Measurements from ENCODE around the gene TRIM72. TPM values are rescaled to one million over a fixed set of nuclear protein-coding genes. Genes with fewer than 3 reads are reported as not detected.
"Not testable (repeated sequence)": the region's sequence is repeated elsewhere in the genome, so short reads cannot be mapped to it uniquely, and the experiment has no call there.

Gene TRIM72
- total RNA-seq, 1 donor from 2014 or later = 2.4 TPM

GRCh38 chr16:31188450-31189411 is 25.2 kb upstream of the TRIM72 start:
- intact Hi-C loops (cut with DNase I) = loop anchor here (10.0 kb wide), 2 partner anchors 74 to 196 kb away; partner anchors contain the start of gene KAT8

GRCh38 chr16:31189412-31189778 is 24.5 kb upstream of the TRIM72 start:
- intact Hi-C loops (cut with DNase I) = loop anchor here (10.0 kb wide), 2 partner anchors 75 to 195 kb away; partner anchors contain the start of gene KAT8
- DNase-seq (ENCODE audit: low spot score) = no peak

More at GRCh38 chr16:31188450-31189411, 25.2 kb upstream of the TRIM72 start:
- no peak for DNase-seq (ENCODE audit: low spot score)

GRCh38 chr16:31190061-31190460 is 23.9 kb upstream of the TRIM72 start:
- intact Hi-C loops (cut with DNase I) = no loop called here
- no peak for DNase-seq (ENCODE audit: low spot score)

- intact Hi-C loops (cut with DNase I) = no loop called here
- no peak for DNase-seq (ENCODE audit: low spot score)
Observed at GRCh38 chr16:31190818-31191444, 23.0 kb upstream of the TRIM72 start.

- DNase-seq (ENCODE audit: low spot score) = peak; percentile 15
- intact Hi-C loops (cut with DNase I) = no loop called here
Observed at GRCh38 chr16:31191697-31192428, 22.1 kb upstream of the TRIM72 start.

GRCh38 chr16:31192856-31193642 is 20.9 kb upstream of the TRIM72 start:
- peak; percentile 51 for DNase-seq (ENCODE audit: low spot score)
- intact Hi-C loops (cut with DNase I) = no loop called here

- intact Hi-C loops (cut with DNase I) = no loop called here
Observed at GRCh38 chr16:31193874-31194273, 20.0 kb upstream of the TRIM72 start.

GRCh38 chr16:31194898-31195297 is 19.0 kb upstream of the TRIM72 start:
- intact Hi-C loops (cut with DNase I) = no loop called here
- DNase-seq (ENCODE audit: low spot score) = peak; percentile 7

More at GRCh38 chr16:31193874-31194273, 20.0 kb upstream of the TRIM72 start:
- peak; percentile 5 for DNase-seq (ENCODE audit: low spot score)

- peak; percentile 4 for DNase-seq (ENCODE audit: low spot score)
- intact Hi-C loops (cut with DNase I) = not testable (repeated sequence)
Observed at GRCh38 chr16:31195861-31196260, 18.1 kb upstream of the TRIM72 start.

GRCh38 chr16:31196324-31197088 is 17.4 kb upstream of the TRIM72 start:
- intact Hi-C loops (cut with DNase I) = no loop called here
- peak; percentile 78 for DNase-seq (ENCODE audit: low spot score)

GRCh38 chr16:31198207-31198882 is 15.6 kb upstream of the TRIM72 start:
- DNase-seq (ENCODE audit: low spot score) = no peak
- intact Hi-C loops (cut with DNase I) = no loop called here

GRCh38 chr16:31199430-31200041 is 14.4 kb upstream of the TRIM72 start:
- intact Hi-C loops (cut with DNase I) = no loop called here
- DNase-seq (ENCODE audit: low spot score) = no peak

- DNase-seq (ENCODE audit: low spot score); intact Hi-C loops (cut with DNase I): not testable (repeated sequence)
Observed at GRCh38 chr16:31200111-31200510, 13.8 kb upstream of the TRIM72 start.

GRCh38 chr16:31200821-31201568 is 12.9 kb upstream of the TRIM72 start:
- DNase-seq (ENCODE audit: low spot score) = no peak
- intact Hi-C loops (cut with DNase I) = no loop called here

- intact Hi-C loops (cut with DNase I) = no loop called here
Observed at GRCh38 chr16:31201582-31202413, 12.1 kb upstream of the TRIM72 start.

More at GRCh38 chr16:31201582-31202413, 12.1 kb upstream of the TRIM72 start:
- peak; percentile 81 for DNase-seq (ENCODE audit: low spot score)

Data from cardiac septum (tissue), 1 donor.